PFSK-1 (cell line): Measurements from ENCODE around the gene PIGBOS1.

Experiments
- FOXP2 ChIP-seq: optimal IDR thresholded peaks from 2 replicates; pipeline ENCODE3; 2011; ENCODE audit warnings: borderline replicate concordance, control low read depth, inconsistent platforms; ENCODE audit not compliant: insufficient read depth; ENCODE audit errors: extremely low read length, extremely low read depth
- POLR2AphosphoS5 ChIP-seq: IDR thresholded peaks from 2 replicates; pipeline ENCODE4 v1.6.1; 2012; ENCODE audit warnings: low read depth, mild to moderate bottlenecking, control low read depth, low read length, moderate library complexity
- TAF1 ChIP-seq: IDR thresholded peaks from 2 replicates; pipeline ENCODE4 v1.6.1; 2012; ENCODE audit warnings: low read length, control low read depth, borderline replicate concordance; ENCODE audit not compliant: insufficient read depth

- TF ChIP-seq POLR2AphosphoS5: no peak
- TF ChIP-seq FOXP2: no peak
- TF ChIP-seq TAF1: no peak
These were observed 34.5 kb downstream of the PIGBOS1 start for GRCh38 chr15:55284426-55284825.
